OCI-LY3 (cell line): ENCODE results near the gene ITPKB.

ENCODE experiments used
- H2AFZ ChIP-seq: fragments of 200-600, 300-600 bp; shearing (Covaris generic); 2 replicates; pipeline ENCODE4 v1.6.0; 2014; ENCODE audit warnings: antibody characterized with exemption, low read depth, low read length
- H3K27ac ChIP-seq: fragments of 200-600, 300-600 bp; sonication (generic); 2 replicates; pipeline ENCODE4 v1.5.1; 2014; ENCODE audit warnings: mild to moderate bottlenecking, low read length, moderate library complexity, mixed read lengths
- H3K27me3 ChIP-seq: fragments of 200-600, 300-600 bp; sonication (generic); 2 replicates; pipeline ENCODE4 v1.6.1; 2014; ENCODE audit warnings: low read depth, low read length, mixed read lengths
- H3K36me3 ChIP-seq: fragments of 200-600, 300-600 bp; sonication (generic); replicated peaks from 2 replicates; pipeline ENCODE3; 2014; ENCODE audit warnings: low read depth, low read length, mixed read lengths
- H3K4me1 ChIP-seq: fragments of 300-600, 200-600 bp; sonication (generic); 2 replicates; pipeline ENCODE4 v1.6.1; 2014; ENCODE audit warnings: low read length, mixed read lengths
- H3K4me2 ChIP-seq: fragments of 200-600, 300-600 bp; sonication (generic); 2 replicates; pipeline ENCODE4 v1.6.1; 2014; ENCODE audit warnings: low read length, mixed read lengths
- H3K4me3 ChIP-seq: fragments of 300-600, 200-600 bp; sonication (generic); 2 replicates; pipeline ENCODE4 v1.5.1; 2014; ENCODE audit warnings: antibody characterized with exemption, mild to moderate bottlenecking, low read length, moderate library complexity
- H3K79me2 ChIP-seq: fragments of 300-600, 200-600 bp; shearing (Covaris generic); 2 replicates; pipeline ENCODE4 v1.6.1; 2014; ENCODE audit warnings: mild to moderate bottlenecking, low read length, mixed read lengths
- H3K9ac ChIP-seq: fragments of 300-600, 200-600 bp; shearing (Covaris generic); 2 replicates; pipeline ENCODE4 v1.6.0; 2014; ENCODE audit warnings: mild to moderate bottlenecking, low read length, moderate library complexity
- H3K9me3 ChIP-seq: fragments of 200-600, 300-600 bp; shearing (Covaris generic); 2 replicates; pipeline ENCODE4 v1.6.1; 2014; ENCODE audit warnings: low read length, mixed read lengths; ENCODE audit not compliant: insufficient read depth
- H4K20me1 ChIP-seq: fragments of 200-600, 300-600 bp; sonication (generic); 2 replicates; pipeline ENCODE4 v1.6.1; 2016; ENCODE audit warnings: low read length, mixed read lengths; ENCODE audit not compliant: insufficient read depth
- EZH2phosphoT487 ChIP-seq: fragments of 200-600 bp; shearing (Covaris generic); IDR thresholded peaks from 2 replicates; pipeline ENCODE4 v1.6.1; 2018; ENCODE audit warnings: antibody characterized with exemption, mixed run types, low read depth
- TF ChIP-seq, protein P1 (sequence below): fragments of 200-600, 300-600 bp; sonication (generic); IDR thresholded peaks from 2 replicates; pipeline ENCODE4 v1.5.1; 2014; ENCODE audit warnings: antibody characterized with exemption, low read length, low read depth

ITPKB gene

DNA sequence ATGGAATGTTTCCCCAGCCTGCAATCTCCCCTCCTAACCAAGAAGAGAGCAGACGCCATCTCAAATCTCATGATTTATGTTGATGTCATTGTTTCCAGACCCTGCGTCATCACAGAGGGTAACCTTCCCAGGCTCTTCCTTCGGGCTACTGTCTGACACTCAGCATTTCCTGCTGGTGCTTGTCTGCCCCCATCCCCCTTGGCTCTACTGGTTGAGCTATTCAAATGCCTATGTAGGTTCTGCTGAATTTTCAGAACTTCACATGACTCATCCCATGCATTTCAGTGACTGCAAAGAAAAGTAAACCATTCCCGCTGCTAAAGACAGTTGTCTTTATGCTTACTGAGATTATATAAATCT, 24.8 kb upstream of the ITPKB start:
- H3K4me3 ChIP-seq: no peak overlapping the region
- H3K79me2 ChIP-seq: no peaks in the 10 kb centered on the region
- H3K27me3 ChIP-seq: peaks cover 75% of the 10 kb centered on the region
- no peak overlapping the region for H2AFZ ChIP-seq
- H3K27ac ChIP-seq: no peak overlapping the region
- no peaks in the 10 kb centered on the region for H3K36me3 ChIP-seq
- no peak overlapping the region for H3K9ac ChIP-seq
- no peaks in the 10 kb centered on the region for H4K20me1 ChIP-seq
- H3K4me2 ChIP-seq: no peak overlapping the region
- H3K4me1 ChIP-seq: no peaks in the 10 kb centered on the region
- TF ChIP-seq EZH2phosphoT487: no peak
- TF ChIP-seq, protein P1, sequence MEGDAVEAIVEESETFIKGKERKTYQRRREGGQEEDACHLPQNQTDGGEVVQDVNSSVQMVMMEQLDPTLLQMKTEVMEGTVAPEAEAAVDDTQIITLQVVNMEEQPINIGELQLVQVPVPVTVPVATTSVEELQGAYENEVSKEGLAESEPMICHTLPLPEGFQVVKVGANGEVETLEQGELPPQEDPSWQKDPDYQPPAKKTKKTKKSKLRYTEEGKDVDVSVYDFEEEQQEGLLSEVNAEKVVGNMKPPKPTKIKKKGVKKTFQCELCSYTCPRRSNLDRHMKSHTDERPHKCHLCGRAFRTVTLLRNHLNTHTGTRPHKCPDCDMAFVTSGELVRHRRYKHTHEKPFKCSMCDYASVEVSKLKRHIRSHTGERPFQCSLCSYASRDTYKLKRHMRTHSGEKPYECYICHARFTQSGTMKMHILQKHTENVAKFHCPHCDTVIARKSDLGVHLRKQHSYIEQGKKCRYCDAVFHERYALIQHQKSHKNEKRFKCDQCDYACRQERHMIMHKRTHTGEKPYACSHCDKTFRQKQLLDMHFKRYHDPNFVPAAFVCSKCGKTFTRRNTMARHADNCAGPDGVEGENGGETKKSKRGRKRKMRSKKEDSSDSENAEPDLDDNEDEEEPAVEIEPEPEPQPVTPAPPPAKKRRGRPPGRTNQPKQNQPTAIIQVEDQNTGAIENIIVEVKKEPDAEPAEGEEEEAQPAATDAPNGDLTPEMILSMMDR: no peak
- H3K9me3 ChIP-seq: no peaks in the 10 kb centered on the region

DNA sequence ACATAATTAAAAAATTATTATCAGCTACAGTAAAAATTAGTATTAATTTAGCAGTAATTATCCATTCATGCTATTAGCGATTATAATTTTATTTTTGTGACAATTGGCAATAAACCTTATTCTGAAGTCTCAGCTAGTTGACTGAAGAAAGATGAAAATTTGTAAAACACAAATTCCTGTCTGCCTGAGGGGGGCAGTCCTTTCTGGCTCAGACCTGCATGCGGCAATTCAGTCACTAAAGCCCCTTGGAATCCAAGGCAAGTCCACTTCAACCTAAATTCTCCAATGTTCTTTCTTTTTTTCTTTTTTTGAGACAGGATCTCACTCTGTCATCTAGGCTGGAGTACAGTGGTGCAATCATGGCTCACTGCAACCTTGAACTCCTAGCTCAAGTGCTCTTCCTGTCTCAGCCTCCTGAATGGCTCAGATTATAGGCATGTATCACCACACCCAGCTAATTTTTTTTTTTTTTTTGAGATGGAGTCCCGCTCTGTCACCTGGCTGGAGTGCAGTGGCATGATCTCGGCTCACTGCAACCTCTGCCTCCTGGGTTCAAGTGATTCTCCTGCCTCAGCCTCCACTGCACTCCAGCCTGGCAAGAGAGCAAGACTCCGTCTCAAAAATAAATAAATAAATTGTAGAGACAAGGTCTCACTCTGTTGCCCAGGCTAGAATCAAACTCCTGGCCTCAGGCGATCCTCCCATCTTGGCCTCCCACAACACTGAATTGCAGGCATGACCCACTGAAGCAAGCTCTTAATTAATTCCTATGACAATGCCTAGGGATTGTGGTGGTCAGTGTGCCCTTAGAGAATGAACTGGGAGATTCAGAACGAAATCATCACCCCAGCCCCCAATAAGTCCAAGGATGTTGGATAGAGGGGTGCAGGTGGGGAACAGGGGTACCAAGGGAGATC, 24.2 kb upstream of the ITPKB start:
- Histone ChIP-seq H3K27me3 (peaks cover 75% of the 10 kb centered on the region), H3K27ac (no peak overlapping the region)

DNA sequence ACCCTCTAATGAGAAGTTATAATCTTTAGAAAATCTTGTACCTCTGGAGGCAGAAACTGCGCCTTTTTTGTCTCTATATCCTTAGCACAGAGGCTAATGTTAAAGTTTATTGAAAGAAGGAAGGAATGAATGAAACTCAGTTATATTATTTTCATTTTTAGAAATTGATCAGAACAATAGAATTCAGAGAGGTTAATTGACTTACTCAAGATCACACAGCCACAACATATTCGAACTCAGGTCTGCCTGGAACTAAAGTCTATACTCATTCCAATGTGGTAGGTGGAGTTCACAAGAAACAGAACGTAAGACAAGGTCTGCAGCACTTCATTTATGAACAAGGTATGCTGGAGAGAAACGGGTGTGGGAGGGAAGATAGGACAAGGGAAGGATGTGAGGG, 23.0 kb upstream of the ITPKB start:
- no peak overlapping the region for H3K4me3 ChIP-seq
- H4K20me1 ChIP-seq: no peaks in the 10 kb centered on the region
- peaks cover 71% of the 10 kb centered on the region for H3K27me3 ChIP-seq
- H2AFZ ChIP-seq: no peak overlapping the region
- no peaks in the 10 kb centered on the region for H3K4me1 ChIP-seq
- H3K4me2 ChIP-seq: no peak overlapping the region
- TF ChIP-seq, protein P1: no peak
- no peak for TF ChIP-seq EZH2phosphoT487
- no peak overlapping the region for H3K9ac ChIP-seq
- H3K79me2 ChIP-seq: no peaks in the 10 kb centered on the region
- H3K27ac ChIP-seq: no peak overlapping the region
- H3K9me3 ChIP-seq: no peaks in the 10 kb centered on the region
- H3K36me3 ChIP-seq: no peaks in the 10 kb centered on the region

More for the DNA sequence above, 24.2 kb upstream of the ITPKB start:
- H2AFZ ChIP-seq: no peak overlapping the region
- H3K4me3 ChIP-seq: no peak overlapping the region
- H3K79me2 ChIP-seq: no peaks in the 10 kb centered on the region
- H4K20me1 ChIP-seq: no peaks in the 10 kb centered on the region
- no peak overlapping the region for H3K4me2 ChIP-seq
- no peaks in the 10 kb centered on the region for H3K9me3 ChIP-seq
- no peaks in the 10 kb centered on the region for H3K4me1 ChIP-seq
- TF ChIP-seq, protein P1: no peak
- no peak for TF ChIP-seq EZH2phosphoT487
- H3K36me3 ChIP-seq: no peaks in the 10 kb centered on the region
- no peak overlapping the region for H3K9ac ChIP-seq

DNA sequence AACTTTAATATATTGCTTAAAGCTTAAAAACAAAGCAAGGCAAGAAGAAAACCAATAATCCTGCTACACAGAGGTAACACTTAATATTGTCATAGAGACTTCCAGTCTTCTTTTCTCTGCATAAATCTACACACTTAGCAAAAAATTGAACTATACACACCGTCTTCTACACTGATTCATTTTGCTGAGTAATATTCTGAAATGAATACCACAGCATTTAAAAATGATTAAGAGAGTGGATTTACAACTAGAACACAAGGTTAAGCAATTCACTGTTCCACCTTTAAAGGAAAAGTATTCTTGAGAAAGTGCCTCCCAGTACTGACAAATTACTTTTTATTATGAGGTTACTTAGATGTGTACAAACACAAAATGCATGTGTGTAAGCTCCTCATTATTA, 22.2 kb upstream of the ITPKB start:
- Histone ChIP-seq H3K27me3 (peaks cover 64% of the 10 kb centered on the region), H3K4me2 (no peak overlapping the region), H3K27ac (no peak overlapping the region), H3K79me2 (no peaks in the 10 kb centered on the region), H3K36me3 (no peaks in the 10 kb centered on the region), H2AFZ (no peak overlapping the region), H3K4me3 (no peak overlapping the region), H4K20me1 (no peaks in the 10 kb centered on the region), H3K9ac (no peak overlapping the region), H3K4me1 (no peaks in the 10 kb centered on the region), H3K9me3 (no peaks in the 10 kb centered on the region)
- no peak for TF ChIP-seq EZH2phosphoT487
- TF ChIP-seq, protein P1: no peak
